HG02840 (cell line): Measurements from ENCODE around the gene TRNT1.

Experiments
- ATAC-seq: cut with Tn5 transposase; IDR thresholded peaks from one replicate; pipeline ENCODE4 v1.9.1; 2021; ENCODE audit warnings: mild to moderate bottlenecking, moderate library complexity, moderate number of reproducible peaks; ENCODE audit not compliant: unreplicated experiment, low FRiP score

Gene TRNT1

GRCh38 chr3:3172627-3173026, 45.9 kb downstream of the TRNT1 start:
- no peak for ATAC-seq

- ATAC-seq, result no peak
These were observed 51.2 kb downstream of the TRNT1 start for GRCh38 chr3:3177861-3178497.

GRCh38 chr3:3178498-3179328, 52.0 kb downstream of the TRNT1 start:
- ATAC-seq, result no peak

- peak; percentile 100 for ATAC-seq
These were observed 52.8 kb downstream of the TRNT1 start, which contains the start of gene CRBN for GRCh38 chr3:3179407-3180094. CRBN (minus strand) TSS chr3:3179691; CDS start chr3:3179687, 4 bp downstream.

DNA sequence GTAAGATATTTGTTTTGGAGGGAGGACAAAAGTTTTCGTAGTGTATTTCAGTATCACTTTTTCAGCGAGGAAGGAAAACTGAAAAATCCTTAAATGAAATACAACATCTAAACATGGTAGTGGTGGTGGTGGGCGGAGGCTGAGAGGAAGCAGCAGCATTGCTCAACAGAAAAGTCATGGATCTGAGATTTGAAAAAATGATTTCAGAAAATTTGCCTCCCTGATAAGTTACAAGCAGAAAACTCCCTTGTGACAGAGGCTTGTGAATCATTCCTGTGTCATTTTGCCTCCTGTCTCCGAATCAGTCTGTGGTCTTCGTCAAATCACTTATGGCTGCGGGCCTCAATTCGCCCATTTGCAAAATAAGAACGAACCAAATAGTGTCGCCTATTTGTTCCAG, 53.7 kb downstream of the TRNT1 start:
- ATAC-seq, result no peak

- ATAC-seq, result no peak
These were observed 58.1 kb downstream of the TRNT1 start for GRCh38 chr3:3184876-3185275.

- ATAC-seq, result no peak
These were observed 62.5 kb downstream of the TRNT1 start for GRCh38 chr3:3189102-3189727.

GRCh38 chr3:3189961-3190360, 63.2 kb downstream of the TRNT1 start:
- ATAC-seq, result no peak

GRCh38 chr3:3191675-3192285, 65.0 kb downstream of the TRNT1 start:
- ATAC-seq, result no peak

GRCh38 chr3:3192286-3192675, 65.5 kb downstream of the TRNT1 start:
- ATAC-seq, result no peak

GRCh38 chr3:3194861-3195260, 68.1 kb downstream of the TRNT1 start:
- ATAC-seq, result no peak

DNA sequence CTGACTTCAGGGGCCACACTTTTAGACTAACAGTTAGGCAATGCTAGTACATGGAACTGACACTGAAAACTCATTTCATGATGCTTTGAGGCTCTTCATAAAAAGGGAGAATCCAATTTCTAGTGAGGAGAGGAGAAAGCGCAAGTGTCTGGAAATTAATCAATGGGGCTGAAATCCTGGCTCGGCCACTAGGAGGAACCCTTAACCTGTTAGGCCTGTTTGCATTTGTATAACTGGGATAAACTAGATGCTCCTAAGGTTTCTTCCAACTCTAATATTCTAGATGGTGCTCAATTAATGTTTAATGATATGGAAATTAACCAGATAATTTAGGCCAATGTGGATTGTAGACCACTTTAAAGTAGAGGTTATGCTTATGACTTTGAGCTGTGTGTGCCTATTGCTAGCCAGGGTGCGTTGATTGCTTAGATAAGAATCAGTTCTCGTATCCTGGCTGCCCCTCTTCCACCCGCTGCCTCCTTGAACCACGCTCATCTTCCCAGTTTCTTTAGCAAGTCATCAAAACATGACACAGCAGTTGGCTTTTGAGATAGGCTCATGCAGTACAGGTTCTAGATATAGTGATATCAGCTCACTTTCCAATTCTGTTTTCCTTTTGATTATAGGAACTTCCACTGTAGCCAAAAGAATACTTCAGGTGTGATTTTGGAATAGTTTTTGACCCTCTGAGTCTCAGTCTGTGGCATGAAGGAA, 69.6 kb downstream of the TRNT1 start:
- ATAC-seq, result no peak
